Endometrial microvascular endothelial cells (primary cell): Measurements from ENCODE around the gene CPT2. TPM values are rescaled to one million over a fixed set of nuclear protein-coding genes. Genes with fewer than 3 reads are reported as not detected.

ENCODE experiments used
- in situ Hi-C: cut with HindIII; loops from 2 replicates; pipeline ENCODE4 v1.10.0; 2017; ENCODE audit warnings: low sequenced_read_pairs, low pct_unique_long_range_greater_than_20kb; ENCODE audit errors: inconsistent ontology term
- total RNA-seq: library from RNA; depleted of rRNA; stranded (reverse); fragments of >200 nt; gene quantifications from one replicate; pipeline ENCODE4 v1.2.3, GENCODE V29; 2015; ENCODE audit errors: inconsistent ontology term

CPT2 gene
- 15.8 TPM for total RNA-seq

- in situ Hi-C loops: no loop called here
Measured at GRCh38 chr1:53196485-53197290, at the start of gene CPT2. TSS of gene CPT2 (plus strand) at chr1:53196824. CDS start at chr1:53196944, 120 bp downstream.

- in situ Hi-C loops: no loop called here
Measured at GRCh38 chr1:53147174-53147573, 49.5 kb upstream of the CPT2 start.

GRCh38 chr1:53148123-53148522 lies 48.5 kb upstream of the CPT2 start:
- in situ Hi-C loops: no loop called here

- in situ Hi-C loops: no loop called here
Measured at GRCh38 chr1:53153752-53154151, 42.9 kb upstream of the CPT2 start.

GRCh38 chr1:53154859-53155438 lies 41.7 kb upstream of the CPT2 start:
- in situ Hi-C loops: no loop called here

GRCh38 chr1:53155534-53155933 lies 41.1 kb upstream of the CPT2 start:
- in situ Hi-C loops: no loop called here

- in situ Hi-C loops: no loop called here
Measured at GRCh38 chr1:53155945-53156344, 40.7 kb upstream of the CPT2 start.

GRCh38 chr1:53156783-53157182 lies 39.8 kb upstream of the CPT2 start:
- in situ Hi-C loops: no loop called here

GRCh38 chr1:53158900-53159299 lies 37.7 kb upstream of the CPT2 start:
- in situ Hi-C loops: no loop called here

- in situ Hi-C loops: no loop called here
Measured at GRCh38 chr1:53160924-53161378, 35.7 kb upstream of the CPT2 start.

GRCh38 chr1:53162621-53163020 lies 34.0 kb upstream of the CPT2 start:
- in situ Hi-C loops: no loop called here

GRCh38 chr1:53163291-53163768 lies 33.3 kb upstream of the CPT2 start:
- in situ Hi-C loops: no loop called here

- in situ Hi-C loops: no loop called here
Measured at GRCh38 chr1:53165408-53165961, 31.1 kb upstream of the CPT2 start.

- in situ Hi-C loops: no loop called here
Measured at GRCh38 chr1:53166366-53166765, 30.3 kb upstream of the CPT2 start.

- in situ Hi-C loops: no loop called here
Measured at GRCh38 chr1:53166912-53167311, 29.7 kb upstream of the CPT2 start.

GRCh38 chr1:53172426-53173128 lies 24.0 kb upstream of the CPT2 start:
- in situ Hi-C loops: no loop called here

GRCh38 chr1:53174971-53175913 lies 21.4 kb upstream of the CPT2 start:
- in situ Hi-C loops: no loop called here

- in situ Hi-C loops: no loop called here
Measured at GRCh38 chr1:53176452-53177208, 20.0 kb upstream of the CPT2 start.
